HG03378 (cell line): Measurements from ENCODE around the gene DDIT3.
A peak's percentile ranks its signal among the peaks of the same experiment; 100 is the strongest.

Experiments
- ATAC-seq: cut with Tn5 transposase; IDR thresholded peaks from one replicate; pipeline ENCODE4 v1.9.1; 2021; ENCODE audit warnings: mild to moderate bottlenecking, moderate library complexity; ENCODE audit not compliant: unreplicated experiment

Gene DDIT3

DNA sequence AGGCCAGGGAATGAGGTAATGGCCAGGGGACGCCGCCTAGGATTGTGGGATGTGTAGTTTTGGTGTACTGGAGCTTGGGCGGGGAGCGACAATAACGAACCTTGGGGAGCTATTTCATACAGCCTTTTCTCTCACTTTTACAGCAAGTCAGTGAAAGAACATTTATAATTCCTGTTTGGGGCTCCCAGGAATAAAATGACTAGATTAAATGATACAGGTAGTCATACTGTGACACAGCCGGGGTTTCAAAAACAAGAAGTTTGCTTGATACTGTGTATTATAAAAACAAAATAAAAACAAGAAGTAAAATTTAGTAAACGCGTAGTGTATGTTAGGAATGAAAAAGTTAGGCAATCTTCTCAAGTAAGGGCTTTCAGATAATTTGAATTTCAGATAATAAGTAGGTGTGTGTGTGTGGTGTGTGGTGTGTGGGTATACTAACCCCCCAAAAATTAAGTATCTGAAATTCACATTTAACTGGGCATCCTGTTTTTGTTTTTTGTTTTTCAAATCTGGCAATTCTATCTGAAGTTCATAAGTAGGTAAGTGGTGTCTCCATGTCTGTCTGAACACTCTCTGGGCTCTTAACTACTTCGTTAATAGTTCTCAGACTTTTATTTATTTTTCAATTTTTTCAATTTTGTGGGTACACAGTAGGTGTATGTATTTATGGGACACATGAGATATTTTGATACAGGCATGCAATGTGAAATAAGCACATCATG lies 27.1 kb upstream of the DDIT3 start:
- ATAC-seq = no peak

DNA sequence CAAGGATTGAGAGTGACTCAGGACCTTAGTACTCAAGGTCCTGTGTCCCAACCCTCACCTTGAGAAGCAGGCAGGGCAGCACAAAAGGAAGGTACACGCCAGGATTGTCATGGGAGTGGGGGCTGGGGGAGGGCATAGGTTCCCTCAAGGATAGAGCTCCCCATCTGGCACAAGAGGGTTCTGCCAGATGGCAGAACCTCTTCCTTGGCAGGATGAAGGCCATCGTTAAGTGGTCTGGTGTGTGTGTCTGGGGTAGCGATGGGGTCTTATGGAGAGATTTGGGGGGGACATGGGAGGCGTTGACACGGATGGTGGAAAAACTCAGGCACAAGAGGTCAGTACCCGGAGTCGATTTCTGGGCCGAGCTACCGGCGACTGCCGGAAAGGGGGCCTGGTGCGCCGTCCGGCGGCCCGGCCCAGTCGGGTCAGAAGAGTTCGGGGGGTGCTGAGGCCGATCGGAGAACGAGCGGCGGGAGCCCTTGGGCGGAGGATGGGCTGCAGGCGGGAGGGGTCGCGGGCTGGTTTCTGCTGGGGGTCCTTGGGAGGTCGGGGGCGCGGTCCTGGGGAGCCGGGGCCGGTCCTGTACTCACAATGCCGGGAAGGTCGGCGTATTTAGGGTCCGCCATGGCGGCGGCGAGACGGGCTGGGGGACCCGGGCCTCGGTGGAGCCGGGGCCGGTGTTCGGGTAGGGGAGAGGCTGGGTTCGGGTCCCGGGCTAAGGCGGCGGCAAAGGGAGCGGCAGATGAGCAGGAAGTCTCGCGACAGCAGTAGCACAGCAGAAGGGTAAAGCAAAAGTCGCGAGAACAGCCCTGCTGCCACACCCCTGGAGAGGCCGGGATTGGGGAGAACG lies 26.3 kb upstream of the DDIT3 start, which contains the start of gene DCTN2:
TSS of gene DCTN2 (minus strand) at position 755 of the 850 bp plus-strand sequence. CDS start at position 626, 129 bp downstream.
- peak; percentile 99 for ATAC-seq

DNA sequence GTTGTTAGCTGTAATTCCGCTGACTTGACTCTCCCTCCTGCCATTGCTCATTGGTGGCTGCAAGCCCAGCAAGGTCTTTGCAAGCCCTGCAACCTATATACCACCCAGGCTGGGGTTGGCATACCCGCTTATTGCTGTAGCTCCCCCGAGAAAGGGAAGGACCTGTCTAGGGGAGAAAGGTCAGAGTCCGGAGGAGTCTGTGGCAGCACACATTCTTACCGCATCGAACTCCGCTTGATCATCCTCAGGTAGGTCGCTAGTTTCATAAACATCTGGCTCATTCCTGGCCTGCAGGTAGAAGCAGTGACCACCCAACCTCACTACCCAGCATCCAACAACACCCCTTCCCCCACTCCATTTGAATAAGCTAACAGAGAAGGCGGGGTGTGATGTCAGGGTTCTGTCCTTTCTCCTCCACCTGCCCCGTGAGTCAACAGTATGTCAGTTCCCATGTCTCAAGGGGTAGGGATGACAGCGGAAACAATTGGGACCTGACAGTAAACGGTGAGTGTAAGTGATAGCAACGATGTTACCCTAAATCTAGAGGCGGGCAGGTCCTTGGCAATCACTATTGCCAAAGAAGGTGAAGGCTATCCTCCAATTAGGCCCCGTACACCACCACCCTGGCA lies 25.6 kb upstream of the DDIT3 start:
- no peak for ATAC-seq

DNA sequence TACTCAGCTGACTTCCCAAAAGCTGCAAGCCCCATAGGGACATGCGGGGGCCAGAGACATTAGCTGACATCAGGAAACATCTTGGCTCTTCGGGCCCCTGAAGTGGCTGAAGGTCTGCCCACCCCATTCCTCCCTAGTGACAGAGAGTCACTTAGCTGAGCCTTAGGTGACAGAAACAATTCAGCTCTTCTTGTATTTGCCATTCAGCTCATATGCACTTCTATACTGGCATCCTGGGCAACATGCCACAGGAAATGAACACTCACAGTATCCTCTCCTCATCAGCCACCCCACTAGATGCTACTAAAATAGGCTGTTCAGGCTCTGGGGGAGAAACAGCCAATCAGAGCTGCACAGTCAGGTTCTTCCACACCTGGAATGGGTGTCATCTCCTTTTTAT lies 23.3 kb upstream of the DDIT3 start:
- no peak for ATAC-seq

DNA sequence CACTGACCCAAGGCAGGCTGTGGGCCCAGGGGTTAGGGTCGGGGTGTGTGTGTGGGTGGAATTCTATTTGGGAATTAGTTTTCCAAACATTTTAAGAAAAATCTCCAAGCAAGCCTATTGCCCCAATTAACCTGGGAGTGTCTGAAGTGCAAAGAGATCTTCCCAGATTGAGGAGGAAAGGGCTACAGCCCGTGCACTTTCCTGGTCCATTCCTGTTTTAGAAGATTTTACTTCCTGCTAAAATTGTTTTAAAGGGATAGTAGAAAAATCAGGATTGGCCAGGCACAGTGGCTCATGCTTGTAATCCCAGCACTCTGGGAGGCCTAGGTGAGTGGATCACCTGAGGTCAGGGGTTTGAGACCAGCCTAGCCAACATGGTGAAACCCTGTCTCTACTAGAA lies 21.4 kb upstream of the DDIT3 start:
- no peak for ATAC-seq

DNA sequence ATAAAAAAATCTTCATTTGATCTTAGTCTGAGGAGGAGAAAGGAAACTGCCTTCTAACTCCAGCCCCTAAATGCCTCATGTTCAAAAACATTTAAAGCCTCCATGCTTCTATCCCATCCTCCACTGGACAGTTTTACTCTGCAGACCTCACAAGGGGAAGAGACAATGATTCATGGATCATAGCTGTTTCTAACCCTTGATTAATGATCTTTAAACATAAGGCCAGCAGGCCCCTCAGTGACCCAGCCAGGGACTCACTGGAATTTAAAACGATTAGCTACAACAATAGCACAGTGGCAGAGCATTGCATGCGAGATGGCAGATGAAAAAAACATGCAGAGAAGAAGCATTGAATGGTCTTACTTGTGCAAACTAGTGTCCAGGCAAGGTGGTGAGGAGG lies 20.7 kb upstream of the DDIT3 start:
- no peak for ATAC-seq

DNA sequence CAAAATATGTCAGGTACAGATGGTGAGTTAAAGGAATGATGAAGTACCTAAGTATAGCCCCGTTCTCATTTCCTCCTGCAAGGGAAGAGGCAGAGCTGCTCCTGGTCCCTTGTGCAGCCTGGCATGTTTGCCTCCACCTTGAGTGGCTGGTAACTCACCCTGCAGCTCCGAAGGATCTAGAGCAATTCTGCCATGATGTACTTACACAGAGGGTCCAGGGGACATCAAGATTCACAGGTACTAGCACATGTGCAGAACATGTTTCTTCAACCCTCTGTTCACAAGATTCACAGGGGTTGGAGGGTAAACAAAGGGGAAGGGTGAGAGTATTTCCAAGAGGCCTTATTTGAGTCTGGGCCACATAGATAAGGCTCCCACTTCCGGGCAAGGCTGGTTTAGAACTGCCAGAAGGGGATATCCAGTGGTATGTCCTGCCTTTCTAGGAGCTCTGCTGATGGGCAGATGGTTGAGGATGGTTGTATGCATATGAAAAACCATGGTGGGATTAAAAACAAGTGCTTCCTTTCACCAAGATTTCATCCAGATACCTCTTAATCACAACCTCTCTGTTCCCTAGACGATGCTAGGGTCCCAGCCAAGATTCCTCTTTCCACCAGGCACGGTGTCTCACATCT lies 18.9 kb upstream of the DDIT3 start:
- no peak for ATAC-seq

DNA sequence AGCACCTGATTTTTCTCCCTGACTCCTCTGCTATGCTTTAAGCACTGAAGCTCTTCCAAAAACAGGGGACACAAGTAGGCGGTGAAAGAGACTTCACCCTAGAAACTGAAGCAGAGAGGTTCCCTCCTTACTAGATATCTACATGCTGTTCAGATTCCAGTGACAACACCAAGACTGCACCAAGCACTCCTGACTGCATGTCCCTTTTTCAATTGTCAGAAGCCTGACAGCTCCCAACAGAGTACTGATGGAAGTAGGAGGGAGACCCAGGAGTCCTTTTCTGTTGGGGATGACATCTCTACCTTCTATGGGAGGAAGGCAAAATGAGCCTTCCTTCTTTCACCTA lies 16.3 kb upstream of the DDIT3 start:
- ATAC-seq = no peak

DNA sequence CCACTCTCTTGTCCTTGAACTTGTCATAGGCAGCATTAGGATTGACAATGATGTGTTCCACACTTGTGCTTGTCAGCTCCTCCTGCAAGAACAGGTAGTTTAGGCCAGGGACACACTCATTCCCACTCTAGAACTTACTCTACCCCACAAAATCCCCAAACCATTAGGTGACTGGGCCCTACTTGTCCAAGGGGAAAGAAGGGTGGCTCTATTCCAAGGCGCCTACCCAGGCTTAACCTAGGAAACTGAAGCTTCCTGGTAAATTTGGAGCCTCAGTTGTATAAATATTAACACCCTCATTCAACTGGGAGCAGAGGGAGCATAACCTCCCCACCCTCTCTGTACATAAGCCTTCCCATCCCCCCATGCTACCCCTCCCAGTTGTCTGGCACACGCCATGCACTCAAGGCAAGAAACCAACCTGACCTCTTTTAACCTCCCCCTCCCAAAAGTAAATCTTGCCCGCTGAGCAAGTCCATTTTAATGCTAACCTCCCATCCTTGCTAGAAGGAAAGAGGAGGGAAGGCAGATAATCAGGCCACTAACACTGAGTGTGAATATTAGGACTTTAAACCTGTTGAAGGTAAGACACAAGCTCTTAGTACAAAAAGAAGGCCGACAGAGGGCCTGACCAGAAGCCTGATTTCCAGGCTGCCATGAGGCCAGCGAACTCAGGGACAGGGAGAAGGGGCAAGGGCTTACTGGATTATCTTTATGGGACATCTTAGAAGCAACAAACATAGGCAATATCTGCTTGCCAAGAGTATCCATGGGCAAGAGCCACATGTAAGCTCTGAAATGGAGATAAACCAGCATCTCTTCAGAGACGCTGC lies 15.7 kb upstream of the DDIT3 start:
- no peak for ATAC-seq

DNA sequence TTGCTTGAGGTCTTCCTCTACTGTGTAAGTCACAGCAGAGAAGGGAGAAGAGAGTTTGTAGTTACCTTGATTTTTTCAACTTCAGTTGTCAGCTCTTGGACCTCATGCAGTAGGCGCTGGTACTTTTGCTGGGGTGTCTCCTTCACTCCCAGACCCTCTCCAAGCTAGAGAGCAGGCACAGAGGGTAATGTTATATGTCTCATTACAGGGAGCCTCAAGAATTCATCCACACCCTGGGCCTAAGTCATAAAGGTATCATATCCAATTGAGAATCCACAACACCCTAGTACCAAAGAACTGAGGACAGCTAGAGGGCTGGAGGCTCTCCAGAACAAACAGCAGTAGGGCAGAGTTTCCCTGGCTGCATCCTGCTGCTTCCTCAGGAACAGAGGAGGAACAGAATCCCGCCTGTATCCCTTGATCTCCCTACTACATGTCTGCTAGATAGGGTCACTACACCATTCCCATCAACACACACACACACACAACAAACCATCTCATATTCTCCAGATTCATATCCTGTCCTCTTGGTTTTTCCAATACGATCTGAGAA lies 14.8 kb upstream of the DDIT3 start:
- ATAC-seq = no peak

DNA sequence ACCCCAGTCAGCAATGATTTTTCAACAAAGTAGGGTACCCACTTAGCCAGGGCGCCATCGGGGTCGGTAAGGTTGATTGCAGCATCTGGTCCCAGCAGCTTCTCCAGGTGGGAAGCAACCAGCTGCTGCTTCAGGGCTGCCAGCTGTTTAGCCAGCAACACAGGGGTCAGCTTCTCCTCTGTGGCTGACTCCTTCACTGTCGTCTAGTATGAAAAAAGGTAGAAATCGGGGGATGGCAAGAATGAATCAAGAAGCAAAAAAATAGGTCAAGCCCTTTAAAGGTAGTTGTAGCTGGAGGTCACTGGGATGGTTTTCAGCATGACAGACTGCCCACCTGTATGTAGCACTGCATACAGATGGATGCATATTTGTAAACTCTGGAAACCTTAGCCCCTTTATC lies 13.9 kb upstream of the DDIT3 start:
- no peak for ATAC-seq

DNA sequence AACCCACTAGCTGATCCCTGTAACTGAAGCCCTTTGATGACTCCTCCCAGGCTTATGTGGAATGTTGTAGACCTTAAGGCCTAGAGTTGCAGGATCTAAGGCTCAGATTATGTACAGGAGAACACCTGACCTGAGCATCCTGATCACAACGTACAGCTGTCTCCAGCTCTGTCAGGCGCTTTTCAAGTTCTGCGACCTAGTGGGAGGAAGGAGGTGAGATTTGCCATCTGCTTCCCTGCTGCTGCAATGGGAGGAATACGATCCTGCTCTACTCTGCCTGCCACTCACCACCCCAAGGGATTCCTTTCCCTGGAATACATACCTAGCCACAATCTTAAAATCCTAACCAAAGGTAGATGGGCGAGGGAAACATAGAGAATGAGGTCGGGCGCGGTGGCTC lies 12.8 kb upstream of the DDIT3 start:
- ATAC-seq = no peak

DNA sequence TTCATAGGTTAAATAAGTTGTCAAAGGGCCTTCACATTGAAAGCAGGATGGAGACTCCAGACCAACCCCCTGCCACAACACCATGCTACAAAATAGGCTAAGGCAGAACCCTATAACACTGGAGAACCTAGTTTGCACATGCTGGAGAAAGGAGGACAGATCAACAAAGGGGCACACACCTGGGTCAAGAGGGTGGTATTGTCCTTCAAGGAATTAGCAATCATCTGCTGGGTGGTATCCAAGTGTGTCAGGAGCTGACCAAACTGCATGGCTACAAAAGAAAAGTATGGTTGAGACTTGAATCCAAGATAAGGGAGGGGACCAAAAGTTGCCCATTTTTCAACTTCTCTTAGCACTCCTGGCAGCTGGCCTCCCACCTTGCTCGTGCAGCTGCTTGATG lies 11.5 kb upstream of the DDIT3 start:
- no peak for ATAC-seq

DNA sequence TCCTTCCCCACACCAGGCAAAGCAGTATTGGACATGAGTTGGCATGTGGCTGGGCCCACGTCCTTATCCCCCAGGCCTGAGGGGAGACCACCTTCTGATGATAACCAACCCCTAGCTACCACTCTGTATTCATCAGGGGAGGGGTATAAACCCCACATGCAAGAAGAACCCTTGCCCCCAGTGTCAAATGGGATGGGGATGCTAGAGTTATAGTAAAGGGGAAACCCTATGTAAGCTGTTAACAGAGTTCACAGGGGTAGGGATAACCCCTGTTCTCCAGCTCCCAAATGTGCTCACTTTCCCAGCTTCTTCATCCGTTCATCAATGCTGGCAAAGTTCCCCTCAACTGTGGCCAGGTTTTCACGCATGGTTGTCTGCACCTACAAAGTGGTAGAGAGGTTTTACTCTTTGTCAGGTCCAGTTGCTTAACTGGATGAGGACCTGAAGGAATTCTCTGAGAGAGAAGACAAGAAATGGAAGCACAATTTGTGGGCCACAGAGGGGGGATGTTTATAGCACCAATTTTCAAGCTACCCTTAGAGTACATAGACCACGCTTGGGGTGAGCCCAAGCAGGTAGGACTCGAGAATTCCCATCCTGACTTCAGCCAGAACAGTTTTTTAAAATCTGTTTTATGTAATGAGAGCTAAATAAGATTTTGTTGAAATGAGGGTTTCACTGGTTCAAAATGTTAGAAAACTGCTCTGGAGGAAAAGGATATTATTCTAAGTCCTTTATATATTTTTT lies 10.3 kb upstream of the DDIT3 start:
- no peak for ATAC-seq

DNA sequence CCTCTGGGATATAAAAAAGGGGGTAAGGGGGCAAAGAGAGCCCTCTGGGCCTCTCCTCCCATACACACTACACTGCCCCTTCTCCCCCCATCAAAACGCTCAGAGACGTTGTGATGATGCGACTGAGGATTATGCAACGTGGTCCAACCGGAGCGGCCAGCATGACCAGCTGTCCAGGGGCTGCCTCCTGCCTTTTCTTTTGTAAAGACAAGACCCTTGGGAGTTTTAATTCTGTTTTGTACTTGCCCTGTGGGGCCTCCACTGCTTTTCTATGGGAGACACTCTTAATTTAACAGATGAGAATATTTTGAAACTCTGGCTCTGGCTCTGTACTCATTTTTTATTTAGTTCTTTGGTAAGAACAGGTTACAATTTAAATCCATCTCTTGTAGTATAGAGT lies 9.5 kb upstream of the DDIT3 start:
- no peak for ATAC-seq

DNA sequence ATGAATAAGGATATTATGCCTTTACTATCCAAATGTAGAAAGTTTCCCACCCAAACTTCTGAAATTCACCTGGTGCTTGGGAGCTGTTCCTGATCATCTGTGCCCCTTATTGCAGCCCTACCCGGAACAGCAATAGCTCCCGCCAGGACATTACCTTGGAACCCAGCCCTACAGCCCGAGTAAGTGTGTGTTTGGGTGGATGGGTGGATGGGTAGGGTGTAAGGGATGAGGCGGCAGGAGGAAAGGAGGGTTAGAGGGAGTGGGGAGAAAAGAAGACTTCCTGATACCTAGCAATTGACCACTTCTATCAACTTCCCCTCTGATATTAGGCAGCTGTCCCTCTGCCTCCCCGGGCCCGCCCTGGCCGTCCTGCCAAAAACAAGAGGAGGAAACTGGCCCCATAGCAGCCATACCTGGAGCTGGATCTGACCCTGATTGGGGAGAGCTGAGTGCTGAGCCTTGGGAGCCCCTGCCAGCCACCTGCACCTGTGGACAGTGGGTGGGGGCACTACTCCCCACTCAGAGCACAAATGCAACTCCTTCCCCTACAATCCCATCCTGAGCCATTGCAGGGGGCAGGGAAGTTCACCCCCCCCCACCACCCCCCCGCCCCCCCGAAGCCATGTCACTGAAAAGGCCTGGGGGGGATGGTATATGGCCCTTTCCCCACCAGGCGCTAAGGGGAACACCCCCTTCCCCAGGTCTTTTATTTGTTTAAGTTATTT lies 8.7 kb upstream of the DDIT3 start:
- no peak for ATAC-seq

DNA sequence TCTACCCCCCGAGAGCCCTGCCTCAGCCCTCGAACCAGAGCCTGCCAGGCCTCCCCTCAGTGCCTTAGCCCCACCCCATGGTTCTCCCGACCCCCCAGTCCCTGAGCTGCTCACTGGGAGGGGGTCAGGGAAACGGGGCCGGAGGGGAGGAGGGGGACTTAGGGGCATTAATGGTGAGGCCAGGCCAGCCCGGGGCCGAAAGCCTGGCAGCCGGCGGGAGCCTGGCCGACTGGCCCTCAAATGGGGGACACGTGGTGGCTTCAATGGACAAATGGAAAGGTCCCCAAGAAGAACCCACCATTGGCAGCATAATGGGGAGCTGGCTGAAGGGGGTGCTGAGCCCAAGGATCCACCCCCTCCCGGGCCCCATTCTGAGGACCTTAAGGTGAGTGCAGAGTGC lies 7.9 kb upstream of the DDIT3 start:
- ATAC-seq = no peak

DNA sequence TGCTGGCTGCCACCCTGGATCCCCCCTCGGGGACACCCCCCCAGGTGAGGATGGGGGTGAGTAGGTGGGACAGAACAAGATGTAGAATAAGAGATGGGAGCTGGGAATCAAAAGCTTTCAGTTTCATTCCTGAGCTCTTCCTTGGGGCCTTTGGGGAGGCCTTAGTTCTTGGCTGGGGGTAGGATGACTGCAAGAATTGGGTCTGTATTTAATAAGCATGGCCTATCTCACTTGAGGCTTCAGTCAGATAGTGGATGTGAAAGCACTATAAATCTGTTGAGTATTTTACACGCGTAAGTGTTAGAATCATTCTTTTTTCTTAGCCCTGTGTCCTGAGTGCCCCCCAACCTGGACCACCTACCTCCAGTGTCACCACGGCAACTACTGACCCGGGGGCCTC lies 6.9 kb upstream of the DDIT3 start:
- ATAC-seq = no peak
